ENCODE measurements around the gene ZGPAT. TPM values are rescaled to one million over a fixed set of nuclear protein-coding genes. Genes with fewer than 3 reads are reported as not detected.
A peak's percentile ranks its signal among the peaks of the same experiment; 100 is the strongest.

ZGPAT gene
- total and polyA plus RNA-seq, 2 of the 13 experiments (the other 11 are each of a cell fraction or from before 2014, with no cell fraction given), result 23.0 to 41.9 TPM

DNA sequence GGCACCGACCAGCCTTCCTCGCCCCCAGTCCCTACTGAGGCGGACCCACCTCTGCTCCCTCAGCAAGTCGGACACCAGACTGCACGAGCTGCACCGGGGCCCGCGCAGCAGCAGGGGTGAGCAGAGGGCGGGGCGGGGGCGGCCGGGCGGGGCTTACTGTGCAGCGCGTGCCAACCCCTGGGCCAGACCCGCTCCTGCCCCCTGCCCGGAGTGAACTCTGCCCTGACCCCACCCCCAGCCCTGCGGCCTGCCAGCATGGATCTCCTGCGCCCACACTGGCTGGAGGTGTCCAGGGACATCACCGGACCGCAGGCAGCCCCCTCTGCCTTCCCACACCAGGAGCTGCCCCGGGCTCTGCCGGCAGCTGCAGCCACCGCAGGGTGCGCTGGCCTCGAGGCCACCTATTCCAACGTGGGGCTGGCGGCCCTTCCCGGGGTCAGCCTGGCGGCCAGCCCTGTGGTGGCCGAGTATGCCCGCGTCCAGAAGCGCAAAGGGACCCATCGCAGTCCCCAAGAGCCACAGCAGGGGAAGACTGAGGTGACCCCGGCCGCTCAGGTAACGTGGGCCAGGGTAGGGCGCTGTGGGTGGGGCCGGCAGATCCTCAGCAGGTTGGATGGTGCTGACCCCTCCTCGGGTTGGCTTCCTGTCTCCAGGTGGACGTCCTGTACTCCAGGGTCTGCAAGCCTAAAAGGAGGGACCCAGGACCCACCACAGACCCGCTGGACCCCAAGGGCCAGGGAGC is 30.3 kb downstream of the ZGPAT start (continued):
- TF ChIP-seq, protein P1, sequence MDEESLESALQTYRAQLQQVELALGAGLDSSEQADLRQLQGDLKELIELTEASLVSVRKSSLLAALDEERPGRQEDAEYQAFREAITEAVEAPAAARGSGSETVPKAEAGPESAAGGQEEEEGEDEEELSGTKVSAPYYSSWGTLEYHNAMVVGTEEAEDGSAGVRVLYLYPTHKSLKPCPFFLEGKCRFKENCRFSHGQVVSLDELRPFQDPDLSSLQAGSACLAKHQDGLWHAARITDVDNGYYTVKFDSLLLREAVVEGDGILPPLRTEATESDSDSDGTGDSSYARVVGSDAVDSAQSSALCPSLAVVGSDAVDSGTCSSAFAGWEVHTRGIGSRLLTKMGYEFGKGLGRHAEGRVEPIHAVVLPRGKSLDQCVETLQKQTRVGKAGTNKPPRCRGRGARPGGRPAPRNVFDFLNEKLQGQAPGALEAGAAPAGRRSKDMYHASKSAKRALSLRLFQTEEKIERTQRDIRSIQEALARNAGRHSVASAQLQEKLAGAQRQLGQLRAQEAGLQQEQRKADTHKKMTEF (CRISPR knock-in tag; IDR thresholded peaks at IDR 0.05), result peak; percentile 20
- TF ChIP-seq, protein P2, sequence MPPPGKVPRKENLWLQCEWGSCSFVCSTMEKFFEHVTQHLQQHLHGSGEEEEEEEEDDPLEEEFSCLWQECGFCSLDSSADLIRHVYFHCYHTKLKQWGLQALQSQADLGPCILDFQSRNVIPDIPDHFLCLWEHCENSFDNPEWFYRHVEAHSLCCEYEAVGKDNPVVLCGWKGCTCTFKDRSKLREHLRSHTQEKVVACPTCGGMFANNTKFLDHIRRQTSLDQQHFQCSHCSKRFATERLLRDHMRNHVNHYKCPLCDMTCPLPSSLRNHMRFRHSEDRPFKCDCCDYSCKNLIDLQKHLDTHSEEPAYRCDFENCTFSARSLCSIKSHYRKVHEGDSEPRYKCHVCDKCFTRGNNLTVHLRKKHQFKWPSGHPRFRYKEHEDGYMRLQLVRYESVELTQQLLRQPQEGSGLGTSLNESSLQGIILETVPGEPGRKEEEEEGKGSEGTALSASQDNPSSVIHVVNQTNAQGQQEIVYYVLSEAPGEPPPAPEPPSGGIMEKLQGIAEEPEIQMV (CRISPR knock-in tag; IDR thresholded peaks at IDR 0.05; ENCODE audit: low read depth), result peak; percentile 93
- TF ChIP-seq ZNF230 (CRISPR knock-in tag; IDR thresholded peaks at IDR 0.05), result peak; percentile 99

DNA sequence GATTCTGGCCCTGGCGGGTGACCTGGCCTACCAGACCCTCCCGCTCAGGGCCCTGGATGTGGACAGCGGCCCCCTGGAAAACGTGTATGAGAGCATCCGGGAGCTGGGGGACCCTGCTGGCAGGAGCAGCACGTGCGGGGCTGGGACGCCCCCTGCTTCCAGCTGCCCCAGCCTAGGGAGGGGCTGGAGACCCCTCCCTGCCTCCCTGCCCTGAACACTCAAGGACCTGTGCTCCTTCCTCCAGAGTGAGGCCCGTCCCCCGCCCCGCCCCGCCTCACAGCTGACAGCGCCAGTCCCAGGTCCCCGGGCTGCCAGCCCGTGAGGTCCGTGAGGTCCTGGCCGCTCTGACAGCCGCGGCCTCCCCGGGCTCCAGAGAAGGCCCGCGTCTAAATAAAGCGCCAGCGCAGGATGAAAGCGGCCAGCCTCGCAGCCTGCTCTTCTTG is 30.9 kb downstream of the ZGPAT start:
- ATAC-seq (peak; percentile 16), FAIRE-seq (no peak), DNase-seq (ENCODE audit: low spot score) (peak; percentile 71)
- Histone ChIP-seq H3K9ac (ENCODE audit: insufficient read depth, low read depth, low read length) (peak overlapping the region; percentile 87), H3K4me3 (replicated peaks in 1 of 3; ENCODE audit: insufficient read depth in 1 of 3, low read depth in 2 of 3, low read length in 3 of 3) (peak overlapping the region; percentile 74 to 93 (median 85)), H3K79me2 (ENCODE audit: insufficient read depth, low read length) (peaks cover 23% of the 10 kb centered on the region), H3K27ac (ENCODE audit: extremely low read length, insufficient read depth, low read length) (peak overlapping the region; percentile 93), H3K9me3 (ENCODE audit: low read length) (no peaks in the 10 kb centered on the region), H3K27me3 (ENCODE audit: control insufficient read depth in 1 of 2, insufficient read depth in 2 of 2, low read length in 2 of 2) (no peaks in the 10 kb centered on the region), H4K20me1 (ENCODE audit: insufficient read depth, low read length) (no peaks in the 10 kb centered on the region), H3K4me2 (ENCODE audit: low read depth, low read length) (peak overlapping the region; percentile 90), H3K4me1 (ENCODE audit: insufficient read depth, low read length) (peaks cover 64% of the 10 kb centered on the region), H2AFZ (ENCODE audit: low read length) (no peak overlapping the region), H3K36me3 (replicated peaks in 1 of 2; ENCODE audit: control insufficient read depth in 1 of 2, insufficient read depth in 2 of 2, low read length in 2 of 2) (peaks cover 31 to 38% of the 10 kb centered on the region in 2 experiments)
- ChIA-PET POLR2A (interaction anchor here (0.5 to 7.3 kb wide), 32 partner anchors 11 to 1671 kb away, joined by 3 to 190 read pairs (median 4); partner anchors contain the start of genes ARFRP1, C20orf204, GMEB2 and PRPF6), CTCF (ENCODE audit: low intra/inter-chr PET ratio, low total read pairs) (interaction anchor here (2.5 kb wide), 1 partner anchor 31 kb away, joined by 8 read pairs; the partner anchor contains the start of genes ARFRP1 and ZGPAT)
- 0% methylated on average over 24 of the region's 26 CpGs for WGBS (ENCODE audit: low lambda C conversion rate)
- intact Hi-C loops (cut with micrococcal nuclease; ENCODE audit: unreplicated experiment) (loop anchor here (1.0 to 5.0 kb wide), 2 partner anchors 11 to 201 kb away; partner anchors contain the start of gene PTK6), in situ Hi-C loops (cut with HindIII; ENCODE audit: extremely low pct_ligation_motif_present, low pct_unique_long_range_greater_than_20kb) (no loop called here)
- BruUV-seq (replicated peaks), result TSS peak; percentile 69
- TF ChIP-seq FOSL2 (CRISPR knock-in tag; IDR thresholded peaks at IDR 0.05) (no peak), TMF1 (CRISPR knock-in tag; IDR thresholded peaks at IDR 0.05; ENCODE audit: low read depth) (no peak), ZFP1 (CRISPR knock-in tag; IDR thresholded peaks at IDR 0.05) (no peak), MIER2 (CRISPR knock-in tag; IDR thresholded peaks at IDR 0.05) (0 out of 2 replicates have a peak, but pooled peaks have one; percentile 17), ZBTB42 (CRISPR knock-in tag; IDR thresholded peaks at IDR 0.05) (no peak), NFE2L2 (IDR thresholded peaks at IDR 0.05; ENCODE audit: low read length) (no peak), RFX3 (CRISPR knock-in tag; IDR thresholded peaks at IDR 0.05) (no peak), HHEX (CRISPR knock-in tag; IDR thresholded peaks at IDR 0.05) (no peak), SMAD3 (CRISPR knock-in tag; IDR thresholded peaks at IDR 0.05) (no peak), ZFP62 (CRISPR knock-in tag; IDR thresholded peaks at IDR 0.05) (0 out of 2 replicates have a peak, but pooled peaks have one; percentile 53)
- TF ChIP-seq, protein P3, sequence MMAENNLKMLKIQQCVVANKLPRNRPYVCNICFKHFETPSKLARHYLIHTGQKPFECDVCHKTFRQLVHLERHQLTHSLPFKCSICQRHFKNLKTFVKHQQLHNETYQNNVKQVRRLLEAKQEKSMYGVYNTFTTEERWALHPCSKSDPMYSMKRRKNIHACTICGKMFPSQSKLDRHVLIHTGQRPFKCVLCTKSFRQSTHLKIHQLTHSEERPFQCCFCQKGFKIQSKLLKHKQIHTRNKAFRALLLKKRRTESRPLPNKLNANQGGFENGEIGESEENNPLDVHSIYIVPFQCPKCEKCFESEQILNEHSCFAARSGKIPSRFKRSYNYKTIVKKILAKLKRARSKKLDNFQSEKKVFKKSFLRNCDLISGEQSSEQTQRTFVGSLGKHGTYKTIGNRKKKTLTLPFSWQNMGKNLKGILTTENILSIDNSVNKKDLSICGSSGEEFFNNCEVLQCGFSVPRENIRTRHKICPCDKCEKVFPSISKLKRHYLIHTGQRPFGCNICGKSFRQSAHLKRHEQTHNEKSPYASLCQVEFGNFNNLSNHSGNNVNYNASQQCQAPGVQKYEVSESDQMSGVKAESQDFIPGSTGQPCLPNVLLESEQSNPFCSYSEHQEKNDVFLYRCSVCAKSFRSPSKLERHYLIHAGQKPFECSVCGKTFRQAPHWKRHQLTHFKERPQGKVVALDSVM (CRISPR knock-in tag; IDR thresholded peaks at IDR 0.05), result no peak; the same call in 1 of the 2 replicates
- TF ChIP-seq, protein P4, sequence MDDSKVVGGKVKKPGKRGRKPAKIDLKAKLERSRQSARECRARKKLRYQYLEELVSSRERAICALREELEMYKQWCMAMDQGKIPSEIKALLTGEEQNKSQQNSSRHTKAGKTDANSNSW (CRISPR knock-in tag; IDR thresholded peaks at IDR 0.05; ENCODE audit: borderline replicate concordance), result 0 out of 2 replicates have a peak, but pooled peaks have one; percentile 11
- TF ChIP-seq, protein P5, sequence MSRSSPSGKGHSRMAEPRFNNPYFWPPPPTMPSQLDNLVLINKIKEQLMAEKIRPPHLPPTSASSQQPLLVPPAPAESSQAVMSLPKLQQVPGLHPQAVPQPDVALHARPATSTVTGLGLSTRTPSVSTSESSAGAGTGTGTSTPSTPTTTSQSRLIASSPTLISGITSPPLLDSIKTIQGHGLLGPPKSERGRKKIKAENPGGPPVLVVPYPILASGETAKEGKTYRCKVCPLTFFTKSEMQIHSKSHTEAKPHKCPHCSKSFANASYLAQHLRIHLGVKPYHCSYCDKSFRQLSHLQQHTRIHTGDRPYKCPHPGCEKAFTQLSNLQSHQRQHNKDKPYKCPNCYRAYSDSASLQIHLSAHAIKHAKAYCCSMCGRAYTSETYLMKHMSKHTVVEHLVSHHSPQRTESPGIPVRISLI (CRISPR knock-in tag; IDR thresholded peaks at IDR 0.05; ENCODE audit: borderline replicate concordance), result no peak
